WTC11 (cell line): ENCODE measurements around the gene NFAM1. TPM values are rescaled to one million over a fixed set of nuclear protein-coding genes. Genes with fewer than 3 reads are reported as not detected.

Experiments
- ATAC-seq: fragments of 200-7000 bp; cut with Tn5 transposase; 2 replicates; pipeline ENCODE4 v1.10.0; 2021; ENCODE audit warnings: mild to moderate bottlenecking, moderate library complexity
- CTCF ChIA-PET: fragments of 300-600 bp; sonication (Branson Sonifier 250); formaldehyde crosslinking; loops from one replicate; lab custom pipeline; 2021; ENCODE audit warnings: antibody characterized with exemption; lab: Charles Lee
- POLR2A ChIA-PET: fragments of 350-600 bp; sonication (Branson Sonifier 250); formaldehyde crosslinking; loops from one replicate; lab custom pipeline; 2021; ENCODE audit warnings: antibody characterized with exemption; lab: Charles Lee
- DNase-seq: peaks from one replicate; pipeline ENCODE4 v3.0.0; 2021; ENCODE audit warnings: low spot score
- H3K27ac Mint-ChIP-seq: 2 replicates; pipeline ENCODE4 v1.8.0; 2021; ENCODE audit warnings: mixed read lengths
- H3K27me3 Mint-ChIP-seq: 2 replicates; pipeline ENCODE4 v1.8.0; 2021; ENCODE audit warnings: low read depth, mild to moderate bottlenecking, moderate library complexity, mixed read lengths
- H3K36me3 Mint-ChIP-seq: 2 replicates; pipeline ENCODE4 v1.8.0; 2021; ENCODE audit warnings: mixed read lengths
- H3K4me1 Mint-ChIP-seq: 2 replicates; pipeline ENCODE4 v1.8.0; 2022; ENCODE audit warnings: mixed read lengths
- H3K4me3 Mint-ChIP-seq: 2 replicates; pipeline ENCODE4 v1.8.0; 2021; ENCODE audit warnings: mild to moderate bottlenecking, moderate library complexity, mixed read lengths
- H3K9me3 Mint-ChIP-seq: 2 replicates; pipeline ENCODE4 v1.8.0; 2021; ENCODE audit warnings: mixed read lengths
- AFF4 ChIP-seq: sonication (generic); formaldehyde crosslinking; IDR thresholded peaks from 2 replicates; pipeline ENCODE4 v1.8.1; 2023; ENCODE audit warnings: mild to moderate bottlenecking, missing genetic modification reagents, borderline replicate concordance
- ATF1 ChIP-seq: sonication (generic); formaldehyde crosslinking; IDR thresholded peaks from 2 replicates; pipeline ENCODE4 v1.8.1; 2023; ENCODE audit warnings: mild to moderate bottlenecking, moderate library complexity, missing genetic modification reagents
- GTF2I ChIP-seq: fragments of 250-450 bp; sonication (Bioruptor Pico); conservative IDR thresholded peaks from 2 replicates; pipeline ENCODE4 v1.4.0; 2021; ENCODE audit warnings: mild to moderate bottlenecking
- NFATC4 ChIP-seq: fragments of 250-450 bp; sonication (Bioruptor Pico); IDR thresholded peaks from 2 replicates; pipeline ENCODE4 v1.9.0; 2021; ENCODE audit warnings: mild to moderate bottlenecking
- NR2C2 ChIP-seq: sonication (generic); formaldehyde crosslinking; IDR thresholded peaks from 2 replicates; pipeline ENCODE4 v1.8.0; 2022; ENCODE audit warnings: mild to moderate bottlenecking, missing genetic modification reagents
- RORB ChIP-seq: fragments of 250-450 bp; sonication (Bioruptor Pico); IDR thresholded peaks from 2 replicates; pipeline ENCODE4 v1.9.0; 2021; ENCODE audit warnings: mild to moderate bottlenecking
- SOX15 ChIP-seq: fragments of 250-450 bp; sonication (Bioruptor Pico); IDR thresholded peaks from 2 replicates; pipeline ENCODE4 v1.9.0; 2021; ENCODE audit warnings: mild to moderate bottlenecking
- TEAD1 ChIP-seq: sonication (generic); formaldehyde crosslinking; IDR thresholded peaks from 2 replicates; pipeline ENCODE4 v1.8.0; 2022; ENCODE audit warnings: mild to moderate bottlenecking, missing genetic modification reagents
- ZMAT4 ChIP-seq: fragments of 250-450 bp; sonication (Bioruptor Pico); IDR thresholded peaks from 2 replicates; pipeline ENCODE4 v1.9.0; 2021; ENCODE audit warnings: mild to moderate bottlenecking
- ZNF121 ChIP-seq: sonication (generic); formaldehyde crosslinking; IDR thresholded peaks from 2 replicates; pipeline ENCODE4 v1.8.0; 2023; ENCODE audit warnings: missing genetic modification reagents
- ZNF396 ChIP-seq: fragments of 250-450 bp; sonication (Bioruptor Pico); IDR thresholded peaks from 2 replicates; pipeline ENCODE4 v1.8.0; 2021; ENCODE audit warnings: mild to moderate bottlenecking, moderate library complexity, borderline replicate concordance
- total RNA-seq: library from RNA; stranded (reverse); gene quantifications from 3 replicates; pipeline ENCODE4 v1.2.3, GENCODE V29; 2021
- TF ChIP-seq, protein P1 (sequence below): sonication (generic); formaldehyde crosslinking; IDR thresholded peaks from 2 replicates; pipeline ENCODE4 v1.8.1; 2023; ENCODE audit warnings: mild to moderate bottlenecking, missing genetic modification reagents, moderate library complexity
- TF ChIP-seq, protein P2 (sequence below): sonication (generic); formaldehyde crosslinking; IDR thresholded peaks from 2 replicates; pipeline ENCODE4 v1.8.0; 2022; ENCODE audit warnings: missing genetic modification reagents
- TF ChIP-seq, protein P3 (sequence below): sonication (generic); formaldehyde crosslinking; IDR thresholded peaks from 2 replicates; pipeline ENCODE4 v1.8.0; 2022; ENCODE audit warnings: mild to moderate bottlenecking, missing genetic modification reagents

NFAM1 gene
- total RNA-seq, 1 experiment from 2014 or later: 1.6 TPM

GRCh38 chr22:42356533-42356932, 75.7 kb downstream of the NFAM1 start:
- POLR2A ChIA-PET: no interaction called here
- Mint-ChIP-seq H3K9me3 (no peaks in the 10 kb centered on the region), H3K27me3 (peaks cover 15% of the 10 kb centered on the region), H3K4me3 (no peak overlapping the region), H3K4me1 (peaks cover 16% of the 10 kb centered on the region), H3K36me3 (no peaks in the 10 kb centered on the region), H3K27ac (no peak overlapping the region)
- ATAC-seq: no peak
- TF ChIP-seq, protein P1, sequence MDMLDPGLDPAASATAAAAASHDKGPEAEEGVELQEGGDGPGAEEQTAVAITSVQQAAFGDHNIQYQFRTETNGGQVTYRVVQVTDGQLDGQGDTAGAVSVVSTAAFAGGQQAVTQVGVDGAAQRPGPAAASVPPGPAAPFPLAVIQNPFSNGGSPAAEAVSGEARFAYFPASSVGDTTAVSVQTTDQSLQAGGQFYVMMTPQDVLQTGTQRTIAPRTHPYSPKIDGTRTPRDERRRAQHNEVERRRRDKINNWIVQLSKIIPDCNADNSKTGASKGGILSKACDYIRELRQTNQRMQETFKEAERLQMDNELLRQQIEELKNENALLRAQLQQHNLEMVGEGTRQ (CRISPR knock-in tag): no peak
- no peak for TF ChIP-seq NFATC4 (CRISPR knock-in tag)
- TF ChIP-seq, protein P2, sequence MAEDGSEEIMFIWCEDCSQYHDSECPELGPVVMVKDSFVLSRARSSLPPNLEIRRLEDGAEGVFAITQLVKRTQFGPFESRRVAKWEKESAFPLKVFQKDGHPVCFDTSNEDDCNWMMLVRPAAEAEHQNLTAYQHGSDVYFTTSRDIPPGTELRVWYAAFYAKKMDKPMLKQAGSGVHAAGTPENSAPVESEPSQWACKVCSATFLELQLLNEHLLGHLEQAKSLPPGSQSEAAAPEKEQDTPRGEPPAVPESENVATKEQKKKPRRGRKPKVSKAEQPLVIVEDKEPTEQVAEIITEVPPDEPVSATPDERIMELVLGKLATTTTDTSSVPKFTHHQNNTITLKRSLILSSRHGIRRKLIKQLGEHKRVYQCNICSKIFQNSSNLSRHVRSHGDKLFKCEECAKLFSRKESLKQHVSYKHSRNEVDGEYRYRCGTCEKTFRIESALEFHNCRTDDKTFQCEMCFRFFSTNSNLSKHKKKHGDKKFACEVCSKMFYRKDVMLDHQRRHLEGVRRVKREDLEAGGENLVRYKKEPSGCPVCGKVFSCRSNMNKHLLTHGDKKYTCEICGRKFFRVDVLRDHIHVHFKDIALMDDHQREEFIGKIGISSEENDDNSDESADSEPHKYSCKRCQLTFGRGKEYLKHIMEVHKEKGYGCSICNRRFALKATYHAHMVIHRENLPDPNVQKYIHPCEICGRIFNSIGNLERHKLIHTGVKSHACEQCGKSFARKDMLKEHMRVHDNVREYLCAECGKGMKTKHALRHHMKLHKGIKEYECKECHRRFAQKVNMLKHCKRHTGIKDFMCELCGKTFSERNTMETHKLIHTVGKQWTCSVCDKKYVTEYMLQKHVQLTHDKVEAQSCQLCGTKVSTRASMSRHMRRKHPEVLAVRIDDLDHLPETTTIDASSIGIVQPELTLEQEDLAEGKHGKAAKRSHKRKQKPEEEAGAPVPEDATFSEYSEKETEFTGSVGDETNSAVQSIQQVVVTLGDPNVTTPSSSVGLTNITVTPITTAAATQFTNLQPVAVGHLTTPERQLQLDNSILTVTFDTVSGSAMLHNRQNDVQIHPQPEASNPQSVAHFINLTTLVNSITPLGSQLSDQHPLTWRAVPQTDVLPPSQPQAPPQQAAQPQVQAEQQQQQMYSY (CRISPR knock-in tag): no peak
- no peak for TF ChIP-seq ATF1 (CRISPR knock-in tag)
- TF ChIP-seq, protein P3, sequence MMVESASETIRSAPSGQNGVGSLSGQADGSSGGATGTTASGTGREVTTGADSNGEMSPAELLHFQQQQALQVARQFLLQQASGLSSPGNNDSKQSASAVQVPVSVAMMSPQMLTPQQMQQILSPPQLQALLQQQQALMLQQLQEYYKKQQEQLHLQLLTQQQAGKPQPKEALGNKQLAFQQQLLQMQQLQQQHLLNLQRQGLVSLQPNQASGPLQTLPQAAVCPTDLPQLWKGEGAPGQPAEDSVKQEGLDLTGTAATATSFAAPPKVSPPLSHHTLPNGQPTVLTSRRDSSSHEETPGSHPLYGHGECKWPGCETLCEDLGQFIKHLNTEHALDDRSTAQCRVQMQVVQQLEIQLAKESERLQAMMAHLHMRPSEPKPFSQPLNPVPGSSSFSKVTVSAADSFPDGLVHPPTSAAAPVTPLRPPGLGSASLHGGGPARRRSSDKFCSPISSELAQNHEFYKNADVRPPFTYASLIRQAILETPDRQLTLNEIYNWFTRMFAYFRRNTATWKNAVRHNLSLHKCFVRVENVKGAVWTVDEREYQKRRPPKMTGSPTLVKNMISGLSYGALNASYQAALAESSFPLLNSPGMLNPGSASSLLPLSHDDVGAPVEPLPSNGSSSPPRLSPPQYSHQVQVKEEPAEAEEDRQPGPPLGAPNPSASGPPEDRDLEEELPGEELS: no peak
- TF ChIP-seq AFF4 (CRISPR knock-in tag): no peak
- no peak for TF ChIP-seq ZMAT4 (CRISPR knock-in tag)
- TF ChIP-seq SOX15 (CRISPR knock-in tag): no peak
- no peak for TF ChIP-seq ZNF121 (CRISPR knock-in tag)
- no peak for TF ChIP-seq TEAD1 (CRISPR knock-in tag)
- no peak for TF ChIP-seq NR2C2 (CRISPR knock-in tag)
- TF ChIP-seq ZNF396 (CRISPR knock-in tag): no peak
- TF ChIP-seq RORB (CRISPR knock-in tag): no peak
- no peak for TF ChIP-seq GTF2I
- no peak for DNase-seq
- CTCF ChIA-PET: interaction anchor here (1.2 to 1.6 kb wide), 2 partner anchors 12 to 18 kb away, joined by 3 to 4 read pairs; no protein-coding TSS in a partner anchor
